H1 (cell line): Measurements from ENCODE around the gene MILR1. TPM values are rescaled to one million over a fixed set of nuclear protein-coding genes. Genes with fewer than 3 reads are reported as not detected.

Source experiments
- CTCF ChIA-PET: fragments of 300-600 bp; sonication (Branson Sonifier 250); formaldehyde crosslinking; loops from one replicate; lab custom pipeline; 2021; ENCODE audit not compliant: partially characterized antibody; lab: Charles Lee
- POLR2A ChIA-PET: fragments of 300-600 bp; sonication (Branson Sonifier 250); formaldehyde crosslinking; loops from one replicate; lab custom pipeline; 2021; ENCODE audit warnings: inconsistent platforms; ENCODE audit not compliant: partially characterized antibody; lab: Charles Lee
- DNase-seq, 2 experiments: peaks; one replicate each; pipeline versions ENCODE4 v3.0.0 to v3.0.0-alpha.2; 2010 to 2022; ENCODE audit warnings: low spot score in 2 of 2, low read depth in 1 of 2, mixed read lengths in 1 of 2
- FAIRE-seq: peaks from 2 replicates; lab custom pipeline; 2011; peaks lifted over from hg19 to GRCh38; lab: Jason Lieb, UNC
- H2AFZ ChIP-seq: 2 replicates; pipeline ENCODE4 v1.8.1; 2012; ENCODE audit warnings: low read length, inconsistent platforms
- H2AK5ac ChIP-seq: 2 replicates; pipeline ENCODE4 v1.6.1; 2013; ENCODE audit warnings: low read depth, low read length
- H2BK120ac ChIP-seq: replicated peaks from 2 replicates; pipeline ENCODE3; 2013; ENCODE audit warnings: low read depth, low read length, inconsistent platforms
- H2BK12ac ChIP-seq: 2 replicates; pipeline ENCODE4 v1.6.1; 2013; ENCODE audit warnings: low read depth, low read length
- H2BK15ac ChIP-seq: 2 replicates; pipeline ENCODE4 v1.6.1; 2013; ENCODE audit warnings: low read length
- H2BK20ac ChIP-seq: 2 replicates; pipeline ENCODE4 v1.6.1; 2013; ENCODE audit warnings: low read length
- H2BK5ac ChIP-seq: 2 replicates; pipeline ENCODE4 v1.6.1; 2013; ENCODE audit warnings: low read depth, low read length
- H3K14ac ChIP-seq: 2 replicates; pipeline ENCODE4 v1.6.1; 2013; ENCODE audit warnings: inconsistent platforms; ENCODE audit not compliant: insufficient read length
- H3K18ac ChIP-seq: 2 replicates; pipeline ENCODE4 v1.6.1; 2013; ENCODE audit warnings: low read length; ENCODE audit errors: extremely low read depth
- H3K23ac ChIP-seq: 2 replicates; pipeline ENCODE4 v1.6.1; 2013; ENCODE audit warnings: inconsistent platforms; ENCODE audit not compliant: insufficient read length
- H3K23me2 ChIP-seq: 2 replicates; pipeline ENCODE4 v1.6.1; 2013; ENCODE audit warnings: low read depth, low read length
- H3K27ac ChIP-seq: 2 replicates; pipeline ENCODE4 v1.6.1; 2011; ENCODE audit warnings: low read depth, low read length, inconsistent platforms
- H3K27me3 ChIP-seq, 4 experiments: replicated peaks in 1 of 4; 1 replicate in 1 of 4; 2 replicates in 3 of 4; pipeline versions ENCODE4 v1.6.1 to v1.8.1; 2011 to 2013; ENCODE audit warnings: low read length in 3 of 4, mild to moderate bottlenecking in 3 of 4, inconsistent platforms in 2 of 4, mixed read lengths in 2 of 4, moderate library complexity in 1 of 4; ENCODE audit not compliant: control insufficient read depth in 3 of 4, insufficient read depth in 3 of 4; ENCODE audit errors: extremely low read depth in 1 of 4
- H3K36me3 ChIP-seq, 4 experiments: 2 replicates each; pipeline versions ENCODE4 v1.6.1 to v1.8.1; 2011 to 2013; ENCODE audit warnings: mild to moderate bottlenecking in 4 of 4, low read length in 3 of 4, moderate library complexity in 2 of 4, control low read depth in 1 of 4, inconsistent platforms in 1 of 4; ENCODE audit not compliant: insufficient read depth in 4 of 4, control insufficient read depth in 2 of 4
- H3K4ac ChIP-seq: replicated peaks from 2 replicates; pipeline ENCODE3; 2013; ENCODE audit warnings: low read length, low read depth, mixed read lengths, inconsistent platforms; ENCODE audit not compliant: insufficient read length
- H3K4me1 ChIP-seq, 4 experiments: replicated peaks in 1 of 4; 1 replicate in 1 of 4; 2 replicates in 3 of 4; pipeline versions ENCODE4 v1.6.1 to v1.8.1; 2011 to 2013; ENCODE audit warnings: low read length in 3 of 4, inconsistent platforms in 2 of 4, mixed read lengths in 1 of 4; ENCODE audit not compliant: insufficient read depth in 4 of 4, control insufficient read depth in 3 of 4
- H3K4me2 ChIP-seq, 2 experiments: 2 replicates each; pipeline versions ENCODE4 v1.6.1 to v1.8.1; 2011 to 2013; ENCODE audit warnings: low read depth in 2 of 2, low read length in 2 of 2, control low read depth in 1 of 2, inconsistent platforms in 1 of 2, mild to moderate bottlenecking in 1 of 2; ENCODE audit not compliant: insufficient read depth in 1 of 2
- H3K4me3 ChIP-seq, 4 experiments: fragments of 200-600, 300-600 bp in 1 of 4; sonication (generic), shearing (Covaris generic), sonication (Bioruptor Twin) in 1 of 4; 2 replicates each; pipeline versions ENCODE4 v1.5.1 to v1.8.1; 2011 to 2016; ENCODE audit warnings: low read length in 4 of 4, low read depth in 3 of 4, control low read depth in 2 of 4, inconsistent platforms in 2 of 4, mild to moderate bottlenecking in 2 of 4, mixed read lengths in 1 of 4, moderate library complexity in 1 of 4; ENCODE audit not compliant: insufficient read depth in 2 of 4; ENCODE audit errors: extremely low read depth in 1 of 4
- H3K56ac ChIP-seq: replicated peaks from 2 replicates; pipeline ENCODE3; 2013; ENCODE audit warnings: low read depth, mild to moderate bottlenecking, mixed read lengths, low read length, inconsistent platforms; ENCODE audit not compliant: insufficient read length
- H3K79me1 ChIP-seq: 2 replicates; pipeline ENCODE4 v1.6.1; 2013; ENCODE audit warnings: low read depth, low read length, control low read depth
- H3K79me2 ChIP-seq, 2 experiments: 2 replicates each; pipeline versions ENCODE4 v1.6.1 to v1.8.1; 2012 to 2013; ENCODE audit warnings: low read length in 2 of 2, mild to moderate bottlenecking in 2 of 2, inconsistent platforms in 1 of 2; ENCODE audit not compliant: insufficient read depth in 2 of 2, control insufficient read depth in 1 of 2
- H3K9ac ChIP-seq, 4 experiments: replicated peaks in 1 of 4; 1 replicate in 1 of 4; 2 replicates in 3 of 4; pipeline versions ENCODE4 v1.6.1 to v1.8.1; 2011 to 2013; ENCODE audit warnings: low read depth in 3 of 4, low read length in 3 of 4, control low read depth in 2 of 4, mild to moderate bottlenecking in 2 of 4, moderate library complexity in 2 of 4, inconsistent platforms in 1 of 4; ENCODE audit errors: extremely low read depth in 1 of 4
- H3K9me3 ChIP-seq, 2 experiments: 2 replicates each; pipeline versions ENCODE4 v1.6.1 to v1.8.1; 2012 to 2013; ENCODE audit warnings: mild to moderate bottlenecking in 2 of 2, moderate library complexity in 2 of 2, control low read depth in 1 of 2, inconsistent platforms in 1 of 2, low read depth in 1 of 2, low read length in 1 of 2, mixed read lengths in 1 of 2; ENCODE audit not compliant: insufficient read depth in 2 of 2
- H4K20me1 ChIP-seq, 2 experiments: replicated peaks in 1 of 2; 2 replicates each; pipeline versions ENCODE3 to v1.8.1; 2011 to 2013; ENCODE audit warnings: inconsistent platforms in 2 of 2, low read length in 2 of 2, mild to moderate bottlenecking in 1 of 2; ENCODE audit not compliant: insufficient read depth in 2 of 2, control insufficient read depth in 1 of 2
- H4K5ac ChIP-seq: 2 replicates; pipeline ENCODE4 v1.6.1; 2013; ENCODE audit warnings: low read length, low read depth, mixed read lengths, inconsistent platforms; ENCODE audit not compliant: insufficient read length
- H4K8ac ChIP-seq: 2 replicates; pipeline ENCODE4 v1.8.0; 2013; ENCODE audit warnings: mild to moderate bottlenecking, moderate library complexity, low read length, inconsistent platforms; ENCODE audit not compliant: insufficient read depth; ENCODE audit errors: extremely low read depth
- H4K91ac ChIP-seq: replicated peaks from 2 replicates; pipeline ENCODE3; 2013; ENCODE audit warnings: low read length, mixed read lengths, inconsistent platforms; ENCODE audit not compliant: insufficient read length
- ATF2 ChIP-seq: IDR thresholded peaks from 2 replicates; pipeline ENCODE4 v1.6.1; 2012; ENCODE audit warnings: low read length, inconsistent platforms
- CEBPB ChIP-seq: IDR thresholded peaks from 2 replicates; pipeline ENCODE4 v1.6.1; 2012; ENCODE audit warnings: low read depth, low read length
- CHD1 ChIP-seq: IDR thresholded peaks from 2 replicates; pipeline ENCODE4 v1.6.1; 2012; ENCODE audit warnings: low read depth, low read length, improper control_type of control experiment
- CTCF ChIP-seq, 3 experiments: IDR thresholded peaks; 1 replicate in 2 of 3; 2 replicates in 1 of 3; pipeline versions ENCODE4 v1.5.1 to v1.6.1; 2011; ENCODE audit warnings: low read length in 3 of 3, mild to moderate bottlenecking in 3 of 3, inconsistent platforms in 2 of 3, low read depth in 1 of 3, moderate library complexity in 1 of 3; ENCODE audit not compliant: insufficient read depth in 1 of 3; ENCODE audit errors: control extremely low read depth in 1 of 3
- EP300 ChIP-seq, 2 experiments: IDR thresholded peaks; 1 replicate in 1 of 2; 2 replicates in 1 of 2; pipeline ENCODE4 v1.6.1; 2011 to 2012; ENCODE audit warnings: low read depth in 2 of 2, low read length in 2 of 2, mild to moderate bottlenecking in 2 of 2, borderline replicate concordance in 1 of 2, inconsistent platforms in 1 of 2, moderate library complexity in 1 of 2
- KDM5A ChIP-seq: fragments of 200-600 bp; IDR thresholded peaks from 2 replicates; pipeline ENCODE4 v1.7.1; 2012; ENCODE audit warnings: mild to moderate bottlenecking, low read length, inconsistent platforms, mixed read lengths
- MAFK ChIP-seq: IDR thresholded peaks from 2 replicates; pipeline ENCODE4 v1.6.1; 2012; ENCODE audit warnings: low read depth, mild to moderate bottlenecking, improper control_type of control experiment, low read length
- SUZ12 ChIP-seq: fragments of 200-600 bp; sonication (generic); IDR thresholded peaks from 2 replicates; pipeline ENCODE4 v1.6.1; 2012; ENCODE audit warnings: mild to moderate bottlenecking, inconsistent platforms, low read length, moderate library complexity, mixed read lengths
- WGBS, 2 experiments: shearing (Covaris generic) in 1 of 2; methylation state at CpG; one replicate each; pipeline versions ENCODE4 v1.1.6 to v1.1.7; 2013 to 2015; ENCODE audit warnings: low lambda C conversion rate in 2 of 2, mixed read lengths in 2 of 2, inconsistent platforms in 1 of 2, low coverage in 1 of 2, missing lambda C conversion rate in 1 of 2; ENCODE audit not compliant: insufficient replicate concordance in 2 of 2, insufficient coverage in 1 of 2, insufficient read length in 1 of 2; ENCODE audit errors: extremely low coverage in 1 of 2, missing lambda C conversion rate in 1 of 2; 5-methylcytosine and 5-hydroxymethylcytosine counted together
- polyA plus RNA-seq, 7 experiments: library from polyadenylated mRNA; depleted of rRNA in 3 of 7; stranded (reverse) in 5 of 7; unstranded in 2 of 7; fragments of >200 nt in 5 of 7; fragments of 200-250 nt in 2 of 7; gene quantifications; 1 replicate in 5 of 7; 2 replicates in 1 of 7; 4 replicates in 1 of 7; pipeline versions ENCODE4 v1.2.1 to v1.2.3, GENCODE V29; 2011 to 2013; ENCODE audit warnings: missing spikeins in 2 of 7, mixed read lengths in 2 of 7
- total RNA-seq: library from RNA; stranded (reverse); fragmentation: NEBNext Ultra II Directional; extraction: Animal tissue kit (Norgen Biotek cat#: 25700); gene quantifications from 2 replicates; pipeline ENCODE4 v1.2.1, GENCODE V29; 2021

Gene MILR1
- total and polyA plus RNA-seq, 2 of the 8 experiments (the other 6 are each of a cell fraction or from before 2014, with no cell fraction given), result not detected

DNA sequence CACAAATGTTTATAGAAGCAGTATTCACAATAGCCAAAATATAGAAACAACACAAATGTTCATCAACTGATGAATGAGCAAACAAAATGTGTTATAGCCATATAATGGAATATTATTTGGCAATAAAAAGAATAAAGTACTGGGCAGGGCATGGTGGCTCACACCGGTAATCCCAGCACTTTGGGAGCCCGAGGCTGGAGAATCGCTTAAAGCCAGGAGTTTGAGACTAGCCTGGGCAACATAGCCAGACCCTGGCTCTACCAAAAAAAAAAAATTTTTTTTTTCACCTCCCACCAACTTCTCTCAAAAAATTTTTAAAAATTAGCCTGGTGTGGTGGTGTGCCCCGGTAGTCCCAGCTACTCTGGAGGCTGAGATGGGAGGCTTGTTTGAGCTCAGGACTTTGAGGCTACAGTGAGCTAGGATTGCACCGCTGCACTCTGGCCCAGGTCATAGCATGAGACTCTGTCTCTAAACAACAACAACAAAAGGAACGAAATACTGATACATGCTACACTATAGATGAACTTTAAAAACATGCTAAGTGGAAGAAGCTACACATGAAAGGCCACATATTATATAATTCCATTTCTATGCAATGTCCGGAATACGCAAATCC is 47.6 kb upstream of the MILR1 start:
- Histone ChIP-seq H2BK5ac (no peak overlapping the region), H2AK5ac (no peak overlapping the region), H3K56ac (no peak overlapping the region), H3K18ac (no peak overlapping the region), H3K27me3 (no peaks in the 10 kb centered on the region; a peak in 2 of 7 replicates), H4K20me1 (no peaks in the 10 kb centered on the region), H3K23me2 (no peaks in the 10 kb centered on the region), H4K91ac (no peak overlapping the region), H3K79me2 (no peaks in the 10 kb centered on the region), H3K79me1 (no peaks in the 10 kb centered on the region), H2BK12ac (no peak overlapping the region), H3K4me3 (no peak overlapping the region), H3K9ac (no peak overlapping the region), H2BK15ac (no peak overlapping the region), H3K4ac (no peak overlapping the region), H3K36me3 (no peaks in the 10 kb centered on the region), H3K14ac (no peak overlapping the region), H4K5ac (no peak overlapping the region), H2BK20ac (no peak overlapping the region), H3K9me3 (no peaks in the 10 kb centered on the region), H3K4me2 (no peak overlapping the region), H3K23ac (no peak overlapping the region), H3K27ac (no peak overlapping the region), H3K4me1 (0 out of 7 replicates have a peak, but pooled peaks cover 0 to 2% (median 0%) of the 10 kb centered on the region in 4 experiments), H4K8ac (no peak overlapping the region), H2BK120ac (no peak overlapping the region), H2AFZ (no peak overlapping the region)
- CTCF ChIA-PET, result interaction anchor here (0.9 to 2.4 kb wide), 2 partner anchors 11 to 17 kb away, joined by 3 to 9 read pairs; no protein-coding TSS in a partner anchor
- WGBS, 2 experiments, result 82% methylated on average over 8 of the region's 8 CpGs; no CpG with 5 or more reads in 1 of the 2 experiments
- DNase-seq, result no peak
- FAIRE-seq, result no peak
- POLR2A ChIA-PET, result interaction anchor here (1.3 kb wide), 1 partner anchor 11 kb away, joined by 3 read pairs; no protein-coding TSS in a partner anchor
- TF ChIP-seq KDM5A (no peak), CTCF (IDR thresholded peaks at IDR 0.05; ENCODE audit: control extremely low read depth in 1 of 3, insufficient read depth in 1 of 3, low read depth in 1 of 3, low read length in 3 of 3) (no peak), SUZ12 (no peak), CEBPB (no peak), ATF2 (no peak), MAFK (no peak), CHD1 (no peak), EP300 (IDR thresholded peaks at IDR 0.05; ENCODE audit: borderline replicate concordance in 1 of 2, low read depth in 2 of 2, low read length in 2 of 2) (no peak)
